Renal cortical epithelial cell (primary cell): ENCODE measurements around the gene DPM3. TPM values are rescaled to one million over a fixed set of nuclear protein-coding genes. Genes with fewer than 3 reads are reported as not detected.
"Not testable (repeated sequence)": the region's sequence is repeated elsewhere in the genome, so short reads cannot be mapped to it uniquely, and the experiment has no call there.

ENCODE experiments used
- DNase-seq: peaks from one replicate; pipeline ENCODE4 v3.0.0-alpha.2; 2011; ENCODE audit warnings: low read depth
- total RNA-seq: library from RNA; depleted of rRNA; stranded (reverse); fragments of >200 nt; gene quantifications from 2 replicates; pipeline ENCODE4 v1.2.3, GENCODE V29; 2014

DPM3 gene
- total RNA-seq, 1 donor from 2014 or later = 12.7 TPM

GRCh38 chr1:155125946-155126555 is 14.3 kb downstream of the DPM3 start:
- DNase-seq = no peak

GRCh38 chr1:155125511-155125945 is 14.8 kb downstream of the DPM3 start:
- DNase-seq = no peak

- peak; percentile 91 for DNase-seq
These were observed 15.5 kb downstream of the DPM3 start for GRCh38 chr1:155124503-155125463.

- DNase-seq = peak; percentile 75
These were observed 16.5 kb downstream of the DPM3 start for GRCh38 chr1:155123801-155124200.

DNA sequence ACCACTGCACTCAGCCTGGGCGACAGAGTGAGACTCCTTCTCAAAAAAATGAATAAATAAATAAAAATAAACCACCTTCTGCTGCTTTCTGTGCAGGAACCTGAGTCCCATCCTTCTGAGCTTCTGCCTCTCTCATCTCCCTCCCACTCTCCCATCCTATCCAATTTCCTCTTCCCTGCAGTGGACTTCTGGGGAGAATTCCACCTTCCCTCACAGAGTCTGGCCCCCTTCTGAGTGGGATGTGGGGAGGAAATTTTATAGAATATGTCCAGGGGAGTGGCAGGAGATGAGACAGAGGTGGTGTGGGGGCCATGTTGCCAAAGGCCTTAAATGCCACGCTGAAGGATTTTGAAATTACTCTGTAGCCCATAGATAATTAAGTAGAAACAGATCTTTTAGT is 18.0 kb downstream of the DPM3 start:
- no peak for DNase-seq

- DNase-seq = no peak
These were observed 19.1 kb downstream of the DPM3 start for GRCh38 chr1:155121249-155121648.

DNA sequence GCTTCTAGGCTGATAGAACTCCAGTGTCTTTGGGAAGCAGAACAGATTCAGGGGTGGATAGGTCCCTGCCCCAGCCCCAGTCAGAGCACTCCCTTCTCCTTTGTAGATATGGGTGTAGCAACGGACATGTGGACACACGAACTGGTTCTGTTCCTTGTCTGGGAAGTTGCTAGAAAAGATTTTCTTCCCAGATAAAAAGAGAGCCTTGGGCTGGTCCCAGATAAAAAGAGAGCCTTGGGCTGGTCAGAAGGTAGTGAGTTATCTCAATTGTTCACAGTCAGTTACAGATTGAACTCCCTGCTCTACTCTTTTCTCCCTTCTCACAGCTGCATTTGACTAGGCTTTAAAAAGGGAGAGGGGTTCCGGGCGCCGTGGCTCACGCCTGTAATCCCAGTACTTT is 20.1 kb downstream of the DPM3 start:
- no peak for DNase-seq

DNA sequence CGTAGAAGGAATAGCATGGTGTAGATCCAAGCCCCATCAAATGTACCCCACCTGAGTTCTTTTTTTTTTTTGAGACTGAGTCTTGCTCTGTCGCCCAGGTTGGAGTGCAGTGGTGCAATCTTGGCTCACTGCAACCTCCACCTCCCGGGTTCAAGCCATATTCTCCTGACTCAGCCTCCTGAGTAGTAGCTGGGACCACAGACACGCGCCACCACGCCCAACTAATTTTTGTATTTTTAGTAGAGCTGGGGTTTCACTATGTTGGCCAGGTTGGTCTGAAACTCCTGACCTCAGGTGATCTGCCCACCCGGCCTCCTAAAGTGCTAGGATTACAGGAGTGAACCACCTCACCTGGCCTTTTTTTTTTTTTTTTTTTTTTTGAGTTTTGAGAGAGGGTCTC is 22.2 kb downstream of the DPM3 start:
- not testable (repeated sequence) for DNase-seq

DNA sequence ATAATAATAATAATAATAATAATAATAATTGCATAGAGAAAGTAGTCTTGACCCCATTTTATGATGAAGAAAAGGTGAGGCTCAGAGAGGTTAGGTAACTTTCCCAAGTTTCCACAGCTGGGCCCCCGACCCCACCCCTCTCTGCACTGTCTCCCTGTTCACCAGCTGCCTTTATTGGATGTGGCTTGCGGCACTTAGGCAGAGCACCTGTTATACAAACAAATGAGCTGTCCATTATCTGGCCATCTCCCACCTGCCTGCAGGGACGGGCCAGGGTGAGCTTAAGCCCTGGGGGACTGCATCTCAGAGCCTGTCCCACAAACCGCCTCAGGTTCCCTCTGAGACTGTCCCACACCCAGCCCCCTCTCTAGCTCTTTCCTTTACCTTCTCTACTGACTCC is 22.7 kb downstream of the DPM3 start:
- no peak for DNase-seq

DNA sequence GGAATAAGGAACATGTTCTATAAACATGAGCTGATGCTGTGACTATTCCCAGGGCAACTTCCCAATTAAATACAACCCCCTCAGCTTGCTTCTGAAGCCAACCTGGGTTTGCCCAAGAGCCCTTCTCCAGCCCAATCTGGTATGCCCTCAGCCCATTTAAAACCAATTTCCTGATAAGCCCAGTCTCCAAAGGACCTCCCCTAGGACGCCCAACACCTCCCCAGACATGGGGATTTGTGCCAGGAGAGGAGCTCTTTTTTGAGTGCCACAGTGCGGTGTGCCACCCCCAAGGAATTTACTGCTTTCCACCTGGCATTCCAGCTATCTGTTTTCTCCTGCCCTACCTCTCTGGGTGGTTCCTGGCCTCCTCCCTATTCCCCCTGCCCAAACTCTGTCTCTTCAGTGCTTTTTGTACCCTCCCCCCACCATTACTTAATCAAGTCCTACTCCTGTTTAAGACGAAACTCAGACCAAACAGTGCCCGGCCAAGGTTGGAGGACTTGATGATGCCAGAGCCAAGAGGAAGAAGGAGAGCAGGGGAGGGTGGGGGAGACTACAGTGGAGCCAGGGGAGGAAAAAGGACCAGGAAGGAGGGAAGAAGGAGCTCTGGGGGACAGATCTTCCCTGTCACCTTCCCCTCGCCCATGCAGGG is 24.1 kb downstream of the DPM3 start:
- DNase-seq = no peak

DNA sequence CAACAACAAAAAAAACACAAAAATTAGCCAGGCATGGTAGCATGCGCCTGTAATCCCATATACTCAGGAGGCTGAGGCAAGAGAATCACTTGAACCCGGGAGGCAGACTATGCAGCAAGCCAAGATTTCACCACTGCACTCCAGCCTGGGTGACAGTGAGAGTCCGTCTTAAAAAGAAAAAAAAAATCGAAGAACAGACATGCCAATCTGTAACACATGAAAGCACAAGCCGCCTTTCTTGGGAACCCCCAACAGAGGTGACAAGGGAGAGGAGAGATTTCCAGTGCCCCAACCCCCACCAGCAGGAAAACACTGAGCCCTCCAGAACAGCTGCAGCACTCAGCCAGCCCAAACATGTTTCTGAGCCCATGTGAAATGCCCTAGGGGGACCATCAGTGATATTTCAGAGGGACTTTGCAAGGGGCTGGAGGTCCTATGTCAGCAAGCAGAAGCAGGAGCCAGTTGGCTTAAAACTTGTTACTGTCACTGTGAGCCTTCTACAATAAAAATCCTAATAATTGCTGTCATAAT is 26.8 kb downstream of the DPM3 start:
- DNase-seq = no peak

DNA sequence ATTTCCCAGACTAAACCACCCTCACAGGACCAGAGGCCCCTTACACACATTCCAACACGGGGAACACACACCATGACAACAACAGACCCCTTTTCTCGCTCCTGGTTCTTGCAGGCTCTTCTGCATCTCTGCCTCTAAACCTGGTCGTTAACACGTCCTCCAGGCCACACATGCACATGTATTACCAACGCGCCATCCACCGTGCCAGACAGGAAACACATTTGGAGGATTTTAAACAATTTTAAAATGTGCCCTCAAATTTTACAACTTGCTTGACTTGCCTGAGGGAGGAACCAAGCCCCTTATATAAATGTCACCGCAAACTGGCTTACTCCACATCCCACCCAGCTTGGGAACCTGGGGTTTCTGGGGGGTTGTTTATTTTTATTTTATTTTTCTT is 29.5 kb downstream of the DPM3 start:
- no peak for DNase-seq

GRCh38 chr1:155110381-155110780 is 29.9 kb downstream of the DPM3 start:
- no peak for DNase-seq

- no peak for DNase-seq
These were observed 32.0 kb downstream of the DPM3 start for GRCh38 chr1:155108296-155108695.

GRCh38 chr1:155107309-155108264 is 32.7 kb downstream of the DPM3 start:
- DNase-seq = no peak

DNA sequence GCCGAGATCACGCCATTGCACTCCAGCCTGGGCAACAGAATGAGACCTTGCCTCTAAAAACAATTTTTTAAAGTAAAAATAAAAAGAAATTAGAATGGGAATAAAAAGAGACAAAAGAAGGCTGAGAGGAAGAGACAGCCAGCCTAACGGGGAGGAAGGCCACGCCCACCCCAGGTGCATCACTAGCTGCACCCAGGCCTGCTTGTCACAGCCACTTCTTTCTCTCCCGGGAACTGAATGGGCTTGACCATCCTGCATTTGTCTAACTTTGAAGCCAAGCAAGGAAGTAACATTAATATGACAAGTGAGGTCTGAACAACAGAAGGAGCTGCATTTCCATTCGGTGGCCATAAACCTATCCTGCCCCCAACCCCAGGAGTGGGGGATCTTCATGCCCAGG is 33.5 kb downstream of the DPM3 start:
- no peak for DNase-seq

GRCh38 chr1:155105604-155106011 is 34.7 kb downstream of the DPM3 start:
- DNase-seq = peak; percentile 52

DNA sequence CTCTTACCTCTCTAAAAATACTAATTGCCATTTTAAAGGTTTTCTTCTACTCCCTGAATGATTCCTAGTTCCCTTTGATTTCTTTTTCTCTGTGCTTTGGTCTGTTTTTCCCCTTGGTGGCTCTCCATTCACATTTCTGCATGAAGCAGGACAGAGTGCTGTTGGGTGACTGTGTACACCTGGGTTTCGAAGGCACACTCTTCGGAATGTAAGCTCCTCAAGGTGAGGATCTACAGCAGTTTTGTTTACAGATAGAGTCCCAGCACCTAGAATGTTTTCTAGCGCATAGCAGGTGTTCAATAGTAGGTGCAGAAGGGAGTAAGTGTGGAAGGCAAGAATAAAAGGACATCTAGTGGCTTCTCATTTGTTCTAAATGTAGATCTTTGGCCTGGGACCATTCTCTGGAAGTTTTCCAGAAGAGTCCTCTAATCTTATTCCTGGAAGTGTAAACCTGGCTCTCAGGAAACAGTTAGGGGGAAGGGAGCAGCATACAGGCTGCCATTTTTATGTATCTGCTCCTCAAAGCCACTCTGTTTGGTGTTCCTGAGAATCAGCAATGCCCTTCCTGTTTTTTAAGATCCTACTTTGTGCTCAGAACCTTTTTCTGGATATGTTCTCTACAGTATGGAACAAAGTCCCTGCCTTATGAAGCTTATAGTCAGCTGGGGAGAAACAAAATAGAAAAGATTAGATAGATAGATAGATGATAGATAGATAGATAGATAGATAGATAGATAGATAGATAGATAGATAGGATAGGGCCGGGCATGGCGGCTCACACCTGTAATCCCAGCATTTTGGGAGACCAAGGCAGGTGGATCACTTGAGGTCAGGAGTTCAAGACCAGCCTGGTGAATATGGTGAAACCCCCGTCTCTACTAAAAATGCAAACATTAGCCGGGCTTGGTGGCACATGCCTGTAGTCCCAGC is 35.5 kb downstream of the DPM3 start:
- DNase-seq = no peak

DNA sequence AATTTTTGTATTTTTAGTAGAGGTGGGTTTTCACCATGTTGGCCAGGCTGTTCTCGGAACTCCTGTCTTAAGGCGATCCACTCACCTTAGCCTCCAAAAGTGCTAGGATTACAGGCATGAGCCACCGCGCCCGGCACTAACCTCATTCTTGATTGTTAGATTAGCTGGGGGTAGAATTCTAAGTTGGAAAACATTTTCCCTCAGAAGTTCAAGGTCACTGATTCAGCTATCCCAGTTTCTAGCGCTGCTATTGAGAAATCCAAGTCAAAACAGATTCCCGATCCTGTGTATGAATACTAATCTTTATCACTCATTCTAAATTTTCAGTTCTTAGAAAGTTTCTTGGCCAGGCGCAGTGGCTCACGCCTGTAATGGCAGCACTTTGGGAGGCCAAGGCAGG is 37.0 kb downstream of the DPM3 start:
- DNase-seq = no peak

DNA sequence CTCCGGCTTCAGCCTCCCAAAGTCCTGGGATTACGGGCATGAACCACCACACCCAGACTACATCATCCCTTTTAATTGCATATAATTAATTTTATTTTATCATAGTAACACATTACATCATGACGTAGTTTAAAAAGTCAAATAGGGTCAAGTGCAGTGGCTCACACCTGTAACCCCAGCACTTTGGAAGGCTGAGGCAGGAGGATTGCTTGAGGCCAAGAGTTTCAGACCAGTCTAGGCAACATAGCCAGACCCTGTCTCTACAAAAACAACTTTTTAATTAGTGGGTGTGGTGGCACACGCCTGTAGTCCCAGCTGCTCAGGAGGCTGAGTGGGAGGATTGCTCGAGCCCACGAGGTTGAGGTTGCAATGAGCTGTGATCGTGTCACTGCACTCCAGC is 41.0 kb downstream of the DPM3 start:
- no peak for DNase-seq
